GM13977 (cell line): ENCODE data around the gene BCL2L14.

Experiments used
- DNase-seq: peaks from one replicate; pipeline ENCODE4 v3.0.0; 2012; ENCODE audit warnings: low spot score
- in situ Hi-C: fragments of 300-500 bp; cut with MboI; formaldehyde crosslinking; loops from one replicate; pipeline ENCODE4 v1.12.0; 2022; ENCODE audit warnings: low sequenced_read_pairs, low pct_unique_long_range_greater_than_20kb, mixed read lengths, inconsistent platforms; ENCODE audit not compliant: unreplicated experiment
- TF ChIP-seq, protein P1 (sequence below): IDR thresholded peaks from 2 replicates; pipeline ENCODE4 v1.5.1; 2012; ENCODE audit warnings: mild to moderate bottlenecking, control low read depth; ENCODE audit not compliant: insufficient read depth; ENCODE audit errors: extremely low read depth, missing control alignments

Gene BCL2L14

DNA sequence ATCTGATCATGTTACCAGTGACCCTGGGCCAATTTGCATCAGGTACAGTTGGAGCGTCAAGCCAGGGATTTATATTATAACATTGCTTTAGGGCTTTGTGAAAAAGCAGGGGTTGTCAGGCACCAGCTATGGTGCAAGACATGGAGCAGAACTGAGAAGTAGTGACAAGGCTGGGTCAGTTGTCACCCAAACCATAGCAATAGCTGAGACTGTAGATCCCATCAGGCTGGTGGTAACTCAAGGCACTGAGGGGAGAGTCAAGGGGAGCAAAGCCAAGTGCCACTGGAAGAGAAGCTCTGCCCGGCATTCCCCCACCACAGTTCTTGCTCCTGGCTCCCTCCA lies 16.9 kb downstream of the BCL2L14 start:
- TF ChIP-seq, protein P1, sequence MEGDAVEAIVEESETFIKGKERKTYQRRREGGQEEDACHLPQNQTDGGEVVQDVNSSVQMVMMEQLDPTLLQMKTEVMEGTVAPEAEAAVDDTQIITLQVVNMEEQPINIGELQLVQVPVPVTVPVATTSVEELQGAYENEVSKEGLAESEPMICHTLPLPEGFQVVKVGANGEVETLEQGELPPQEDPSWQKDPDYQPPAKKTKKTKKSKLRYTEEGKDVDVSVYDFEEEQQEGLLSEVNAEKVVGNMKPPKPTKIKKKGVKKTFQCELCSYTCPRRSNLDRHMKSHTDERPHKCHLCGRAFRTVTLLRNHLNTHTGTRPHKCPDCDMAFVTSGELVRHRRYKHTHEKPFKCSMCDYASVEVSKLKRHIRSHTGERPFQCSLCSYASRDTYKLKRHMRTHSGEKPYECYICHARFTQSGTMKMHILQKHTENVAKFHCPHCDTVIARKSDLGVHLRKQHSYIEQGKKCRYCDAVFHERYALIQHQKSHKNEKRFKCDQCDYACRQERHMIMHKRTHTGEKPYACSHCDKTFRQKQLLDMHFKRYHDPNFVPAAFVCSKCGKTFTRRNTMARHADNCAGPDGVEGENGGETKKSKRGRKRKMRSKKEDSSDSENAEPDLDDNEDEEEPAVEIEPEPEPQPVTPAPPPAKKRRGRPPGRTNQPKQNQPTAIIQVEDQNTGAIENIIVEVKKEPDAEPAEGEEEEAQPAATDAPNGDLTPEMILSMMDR = no peak
- DNase-seq = no peak
- in situ Hi-C loops = no loop called here

DNA sequence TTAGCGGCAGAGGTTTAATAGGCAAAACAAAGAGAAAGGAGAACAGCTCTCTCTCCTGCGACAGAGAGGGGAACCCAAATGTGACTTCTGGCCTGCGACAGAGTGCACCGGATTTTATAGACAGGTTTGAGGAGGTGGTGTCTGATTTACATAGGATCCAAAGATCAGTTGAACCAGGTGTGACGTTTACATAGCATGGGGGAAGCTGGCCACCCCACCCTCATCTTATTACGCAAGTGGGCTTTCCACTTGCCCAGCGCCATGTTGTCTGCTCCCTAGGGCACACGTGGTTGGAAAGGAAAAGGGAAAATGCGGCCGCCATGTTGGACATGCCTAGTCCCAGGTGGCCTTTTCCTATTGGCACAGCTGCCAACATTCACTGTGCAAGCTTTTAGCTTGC lies 17.4 kb downstream of the BCL2L14 start:
- TF ChIP-seq, protein P1 = no peak
- in situ Hi-C loops = no loop called here
- DNase-seq = no peak

DNA sequence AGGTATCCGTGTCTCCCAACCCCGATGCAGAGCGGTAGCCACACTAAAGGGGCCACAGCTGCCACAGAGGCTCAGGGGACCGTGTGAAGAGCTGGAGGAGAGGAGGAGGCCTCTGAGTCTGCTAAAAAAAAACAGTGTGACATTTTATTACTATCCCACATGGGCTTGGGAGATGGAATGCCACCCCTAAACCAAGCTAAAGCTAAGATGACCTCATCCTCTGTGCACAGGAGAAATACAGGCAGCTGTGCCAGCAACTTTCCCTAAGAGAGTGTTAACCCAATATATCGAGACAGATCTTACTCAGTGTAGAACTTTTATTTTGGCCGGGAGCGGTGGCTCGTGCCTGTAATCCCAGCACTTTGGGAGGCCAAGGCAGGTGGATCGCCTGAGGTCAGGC lies 18.0 kb downstream of the BCL2L14 start:
- no peak for DNase-seq
- TF ChIP-seq, protein P1 = no peak
- in situ Hi-C loops = no loop called here

DNA sequence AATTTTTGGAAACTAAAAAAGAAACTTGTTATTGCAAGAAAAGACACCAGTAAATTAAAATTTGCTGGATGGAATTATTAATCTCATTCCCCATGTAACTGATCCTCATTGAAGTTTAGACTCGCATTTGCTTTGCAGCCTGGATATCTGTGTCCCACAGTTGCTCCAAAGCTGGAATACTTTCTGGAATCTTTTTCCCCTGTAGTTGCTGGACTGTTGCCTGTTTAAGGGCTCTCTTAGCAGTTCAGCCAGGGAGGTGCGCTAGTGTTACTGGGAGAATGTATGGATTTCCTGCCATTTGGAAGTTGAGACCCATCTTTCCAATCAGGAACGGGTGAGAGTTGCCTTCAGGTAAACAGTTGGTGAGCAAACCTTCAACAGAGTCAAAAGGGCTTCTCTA lies 20.3 kb downstream of the BCL2L14 start:
- TF ChIP-seq, protein P1 = no peak
- in situ Hi-C loops = no loop called here
- DNase-seq = no peak

DNA sequence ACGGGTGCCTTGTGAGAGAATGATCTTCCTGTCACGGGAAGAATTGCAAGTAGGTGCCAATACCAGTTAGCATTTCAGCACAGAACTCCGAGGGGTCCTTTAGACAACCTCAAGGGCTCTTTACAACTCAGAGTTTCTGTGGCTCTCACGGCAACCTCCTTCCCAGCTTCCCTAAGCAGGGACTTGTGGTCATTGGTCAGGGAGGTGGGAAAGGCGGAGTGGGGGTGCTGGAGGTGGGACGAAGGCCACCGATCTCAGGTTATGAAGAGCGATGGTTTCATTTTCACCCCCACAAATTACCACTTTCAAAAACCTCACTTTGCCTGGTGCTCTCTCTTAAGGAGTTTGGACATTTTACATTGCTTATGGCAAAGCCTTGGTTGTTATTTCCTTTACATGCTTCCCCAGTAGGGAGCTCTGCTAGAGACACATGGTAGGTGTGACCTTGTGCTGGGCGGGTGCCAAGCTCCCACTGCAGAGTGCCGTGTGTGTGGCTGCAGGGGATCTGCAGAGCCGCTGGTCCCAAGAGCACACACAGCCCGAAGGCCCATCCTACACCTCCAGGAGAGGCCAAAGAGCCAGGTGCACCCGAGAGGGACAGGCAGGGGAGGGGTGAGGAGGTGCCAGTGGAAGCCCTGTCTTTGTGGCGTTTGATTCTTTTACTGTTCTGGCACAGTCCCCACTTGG lies 21.4 kb downstream of the BCL2L14 start:
- no peak for DNase-seq
- in situ Hi-C loops = no loop called here
- TF ChIP-seq, protein P1 = no peak

DNA sequence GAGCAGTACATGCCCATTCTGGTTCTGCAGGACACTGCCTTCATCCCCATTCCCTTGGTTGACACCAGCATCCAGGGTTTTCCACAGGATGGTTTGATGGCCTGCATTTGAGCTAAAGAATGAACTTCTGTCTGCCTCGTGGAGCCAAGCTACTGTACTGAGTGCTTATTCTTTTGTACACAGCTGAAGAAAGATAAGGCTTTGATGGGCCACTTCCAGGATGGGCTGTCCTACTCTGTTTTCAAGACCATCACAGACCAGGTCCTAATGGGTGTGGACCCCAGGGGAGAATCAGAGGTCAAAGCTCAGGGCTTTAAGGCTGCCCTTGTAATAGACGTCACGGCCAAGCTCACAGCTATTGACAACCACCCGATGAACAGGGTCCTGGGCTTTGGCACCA lies 23.7 kb downstream of the BCL2L14 start:
- DNase-seq = no peak
- TF ChIP-seq, protein P1 = no peak
- in situ Hi-C loops = no loop called here
